ENCODE results near the gene HSPBAP1.

GRCh38 chr3:122748347-122748746, 45.3 kb downstream of the HSPBAP1 start:
- TF ChIP-seq, protein P1, sequence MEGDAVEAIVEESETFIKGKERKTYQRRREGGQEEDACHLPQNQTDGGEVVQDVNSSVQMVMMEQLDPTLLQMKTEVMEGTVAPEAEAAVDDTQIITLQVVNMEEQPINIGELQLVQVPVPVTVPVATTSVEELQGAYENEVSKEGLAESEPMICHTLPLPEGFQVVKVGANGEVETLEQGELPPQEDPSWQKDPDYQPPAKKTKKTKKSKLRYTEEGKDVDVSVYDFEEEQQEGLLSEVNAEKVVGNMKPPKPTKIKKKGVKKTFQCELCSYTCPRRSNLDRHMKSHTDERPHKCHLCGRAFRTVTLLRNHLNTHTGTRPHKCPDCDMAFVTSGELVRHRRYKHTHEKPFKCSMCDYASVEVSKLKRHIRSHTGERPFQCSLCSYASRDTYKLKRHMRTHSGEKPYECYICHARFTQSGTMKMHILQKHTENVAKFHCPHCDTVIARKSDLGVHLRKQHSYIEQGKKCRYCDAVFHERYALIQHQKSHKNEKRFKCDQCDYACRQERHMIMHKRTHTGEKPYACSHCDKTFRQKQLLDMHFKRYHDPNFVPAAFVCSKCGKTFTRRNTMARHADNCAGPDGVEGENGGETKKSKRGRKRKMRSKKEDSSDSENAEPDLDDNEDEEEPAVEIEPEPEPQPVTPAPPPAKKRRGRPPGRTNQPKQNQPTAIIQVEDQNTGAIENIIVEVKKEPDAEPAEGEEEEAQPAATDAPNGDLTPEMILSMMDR (IDR thresholded peaks at IDR 0.05), result no peak
- TF ChIP-seq POLR2A (IDR thresholded peaks at IDR 0.05), result no peak
